22Rv1 (cell line): ENCODE results near the gene TNFRSF18.

ENCODE experiments used
- CTCF ChIP-seq: fragments of 450-650 bp; IDR thresholded peaks from 2 replicates; pipeline ENCODE4 v1.5.1; 2017; ENCODE audit warnings: mild to moderate bottlenecking
- ZFX ChIP-seq: fragments of 450-650 bp; IDR thresholded peaks from 2 replicates; pipeline ENCODE4 v1.6.1; 2017; ENCODE audit warnings: antibody characterized with exemption, borderline replicate concordance

GRCh38 chr1:1237874-1238701 is 31.7 kb upstream of the TNFRSF18 start:
- no peak for TF ChIP-seq CTCF
- no peak for TF ChIP-seq ZFX
